ENCODE data around the gene ENSA.

GRCh38 chr1:150572918-150573647 is 56.3 kb downstream of the ENSA start:
- TF ChIP-seq, protein P1, sequence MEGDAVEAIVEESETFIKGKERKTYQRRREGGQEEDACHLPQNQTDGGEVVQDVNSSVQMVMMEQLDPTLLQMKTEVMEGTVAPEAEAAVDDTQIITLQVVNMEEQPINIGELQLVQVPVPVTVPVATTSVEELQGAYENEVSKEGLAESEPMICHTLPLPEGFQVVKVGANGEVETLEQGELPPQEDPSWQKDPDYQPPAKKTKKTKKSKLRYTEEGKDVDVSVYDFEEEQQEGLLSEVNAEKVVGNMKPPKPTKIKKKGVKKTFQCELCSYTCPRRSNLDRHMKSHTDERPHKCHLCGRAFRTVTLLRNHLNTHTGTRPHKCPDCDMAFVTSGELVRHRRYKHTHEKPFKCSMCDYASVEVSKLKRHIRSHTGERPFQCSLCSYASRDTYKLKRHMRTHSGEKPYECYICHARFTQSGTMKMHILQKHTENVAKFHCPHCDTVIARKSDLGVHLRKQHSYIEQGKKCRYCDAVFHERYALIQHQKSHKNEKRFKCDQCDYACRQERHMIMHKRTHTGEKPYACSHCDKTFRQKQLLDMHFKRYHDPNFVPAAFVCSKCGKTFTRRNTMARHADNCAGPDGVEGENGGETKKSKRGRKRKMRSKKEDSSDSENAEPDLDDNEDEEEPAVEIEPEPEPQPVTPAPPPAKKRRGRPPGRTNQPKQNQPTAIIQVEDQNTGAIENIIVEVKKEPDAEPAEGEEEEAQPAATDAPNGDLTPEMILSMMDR (IDR thresholded peaks at IDR 0.05), result no peak
- TF ChIP-seq POLR2A (IDR thresholded peaks at IDR 0.05), result no peak
